Measurements from ENCODE around the gene IL21R. TPM values are rescaled to one million over a fixed set of nuclear protein-coding genes. Genes with fewer than 3 reads are reported as not detected.

The IL21R gene
- total and polyA plus RNA-seq, 9 of the 15 experiments (the other 6 are each of a cell fraction or from before 2014, with no cell fraction given), result 0.04 to 0.34 (median 0.18) TPM; not detected in 1

DNA sequence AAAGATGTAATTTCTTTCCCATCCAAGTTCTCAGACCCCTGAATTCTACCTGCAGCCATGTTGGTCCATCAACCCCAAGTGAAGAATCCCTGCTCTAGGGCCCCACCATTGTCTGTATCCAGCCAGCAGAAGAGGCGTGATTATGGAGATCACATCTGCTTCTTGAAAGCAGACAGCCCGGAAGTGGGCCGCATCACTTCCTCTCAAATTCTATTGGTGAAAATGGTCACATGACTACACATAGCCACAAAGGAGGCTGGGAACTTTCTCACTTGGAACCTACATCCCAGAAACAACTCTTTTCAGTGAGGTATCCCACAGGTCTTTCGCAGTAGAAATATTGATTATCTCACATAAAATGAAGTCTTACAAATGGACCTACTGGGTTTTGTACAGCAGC is 48.1 kb upstream of the IL21R start:
- no TSS peak for BruUV-seq (replicated peaks)
- Histone ChIP-seq H3K27me3 (ENCODE audit: control insufficient read depth in 2 of 2, insufficient read depth in 2 of 2, low read length in 2 of 2) (no peaks in the 10 kb centered on the region; a peak in 1 of 5 replicates), H3K79me2 (ENCODE audit: control insufficient read depth, insufficient read depth, low read length) (no peaks in the 10 kb centered on the region), H3K9me3 (replicated peaks; ENCODE audit: control insufficient read depth, insufficient read depth, low read depth, low read length) (no peaks in the 10 kb centered on the region), H3K4me2 (ENCODE audit: insufficient read depth, low read length) (no peak overlapping the region), H3K9ac (ENCODE audit: insufficient read depth in 1 of 2, low read depth in 2 of 2, low read length in 2 of 2) (no peak overlapping the region), H3K9me1 (ENCODE audit: control insufficient read depth, insufficient read depth, low read length) (no peaks in the 10 kb centered on the region), H3K27ac (ENCODE audit: extremely low read depth, low read depth, low read length) (no peak overlapping the region), H4K20me1 (replicated peaks; ENCODE audit: control insufficient read depth, insufficient read depth, low read length) (no peaks in the 10 kb centered on the region), H3K4me1 (replicated peaks in 1 of 2; ENCODE audit: control insufficient read depth in 2 of 2, insufficient read depth in 2 of 2, low read length in 2 of 2) (peaks cover 0 to 4% of the 10 kb centered on the region in 2 experiments; a peak in 1 of 5 replicates), H3K36me3 (ENCODE audit: control insufficient read depth, insufficient read depth, low read length) (no peaks in the 10 kb centered on the region), H3K4me3 (no peak overlapping the region), H2AFZ (ENCODE audit: low read depth, low read length) (peak overlapping the region; percentile 68)
- WGBS (ENCODE audit: insufficient coverage, low coverage, missing lambda C conversion rate), result 54% methylated on average over 4 of the region's 4 CpGs
- 0 out of 3 replicates have a peak, but pooled peaks have one; percentile 50 for ATAC-seq
- in situ Hi-C loops (cut with MboI) (no loop called here), intact Hi-C loops (cut with micrococcal nuclease) (no loop called here)
- ChIA-PET POLR2A (no interaction called here), CTCF (ENCODE audit: low intra/inter-chr PET ratio) (no interaction called here)
- peak in 3 of 4 experiments; percentile 13 to 40 (median 31) for DNase-seq (ENCODE audit: extremely low read depth in 1 of 4, low spot score in 3 of 4)
- no peak for FAIRE-seq
- TF ChIP-seq, protein P1, sequence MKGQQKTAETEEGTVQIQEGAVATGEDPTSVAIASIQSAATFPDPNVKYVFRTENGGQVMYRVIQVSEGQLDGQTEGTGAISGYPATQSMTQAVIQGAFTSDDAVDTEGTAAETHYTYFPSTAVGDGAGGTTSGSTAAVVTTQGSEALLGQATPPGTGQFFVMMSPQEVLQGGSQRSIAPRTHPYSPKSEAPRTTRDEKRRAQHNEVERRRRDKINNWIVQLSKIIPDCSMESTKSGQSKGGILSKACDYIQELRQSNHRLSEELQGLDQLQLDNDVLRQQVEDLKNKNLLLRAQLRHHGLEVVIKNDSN (CRISPR knock-in tag; IDR thresholded peaks at IDR 0.05), result peak; percentile 73
- TF ChIP-seq NFRKB (IDR thresholded peaks at IDR 0.05; ENCODE audit: low read depth) (no peak), CBFA2T2 (conservative IDR thresholded peaks at IDR 0.05) (0 out of 2 replicates have a peak, but pooled peaks have one; percentile 3), ZNF212 (CRISPR knock-in tag; IDR thresholded peaks at IDR 0.05) (no peak), ZNF583 (CRISPR knock-in tag; IDR thresholded peaks at IDR 0.05) (no peak), NFYB (IDR thresholded peaks at IDR 0.05; ENCODE audit: extremely low read depth, insufficient read length) (peak; percentile 74), GABPA (tag; conservative IDR thresholded peaks at IDR 0.05; ENCODE audit: low read depth) (peak; percentile 75), RAD51 (IDR thresholded peaks at IDR 0.05; ENCODE audit: borderline replicate concordance, low read depth) (peak; percentile 79), MTA2 (IDR thresholded peaks at IDR 0.05; ENCODE audit: low read depth) (no peak), CBX1 (IDR thresholded peaks at IDR 0.05; ENCODE audit: low read depth) (0 out of 2 replicates have a peak, but pooled peaks have one; percentile 33), ATF1 (CRISPR knock-in tag; IDR thresholded peaks at IDR 0.05) (no peak), ATF1 (tag; IDR thresholded peaks at IDR 0.05) (0 out of 2 replicates have a peak, but pooled peaks have one; percentile 24), ZNF766 (CRISPR knock-in tag; conservative IDR thresholded peaks at IDR 0.05) (0 out of 2 replicates have a peak, but pooled peaks have one; percentile 13), RBM34 (IDR thresholded peaks at IDR 0.05; ENCODE audit: borderline replicate concordance, insufficient read depth, low read length) (no peak), TOE1 (IDR thresholded peaks at IDR 0.05; ENCODE audit: borderline replicate concordance) (peak; percentile 89), TOE1 (CRISPR knock-in tag; IDR thresholded peaks at IDR 0.05; ENCODE audit: borderline replicate concordance, low read depth) (no peak)
- TF ChIP-seq, protein P2, sequence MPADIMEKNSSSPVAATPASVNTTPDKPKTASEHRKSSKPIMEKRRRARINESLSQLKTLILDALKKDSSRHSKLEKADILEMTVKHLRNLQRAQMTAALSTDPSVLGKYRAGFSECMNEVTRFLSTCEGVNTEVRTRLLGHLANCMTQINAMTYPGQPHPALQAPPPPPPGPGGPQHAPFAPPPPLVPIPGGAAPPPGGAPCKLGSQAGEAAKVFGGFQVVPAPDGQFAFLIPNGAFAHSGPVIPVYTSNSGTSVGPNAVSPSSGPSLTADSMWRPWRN (IDR thresholded peaks at IDR 0.05; ENCODE audit: low read depth), result no peak
- TF ChIP-seq, protein P3, sequence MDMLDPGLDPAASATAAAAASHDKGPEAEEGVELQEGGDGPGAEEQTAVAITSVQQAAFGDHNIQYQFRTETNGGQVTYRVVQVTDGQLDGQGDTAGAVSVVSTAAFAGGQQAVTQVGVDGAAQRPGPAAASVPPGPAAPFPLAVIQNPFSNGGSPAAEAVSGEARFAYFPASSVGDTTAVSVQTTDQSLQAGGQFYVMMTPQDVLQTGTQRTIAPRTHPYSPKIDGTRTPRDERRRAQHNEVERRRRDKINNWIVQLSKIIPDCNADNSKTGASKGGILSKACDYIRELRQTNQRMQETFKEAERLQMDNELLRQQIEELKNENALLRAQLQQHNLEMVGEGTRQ (CRISPR knock-in tag; IDR thresholded peaks at IDR 0.05), result peak; percentile 77
- TF ChIP-seq, protein P4, sequence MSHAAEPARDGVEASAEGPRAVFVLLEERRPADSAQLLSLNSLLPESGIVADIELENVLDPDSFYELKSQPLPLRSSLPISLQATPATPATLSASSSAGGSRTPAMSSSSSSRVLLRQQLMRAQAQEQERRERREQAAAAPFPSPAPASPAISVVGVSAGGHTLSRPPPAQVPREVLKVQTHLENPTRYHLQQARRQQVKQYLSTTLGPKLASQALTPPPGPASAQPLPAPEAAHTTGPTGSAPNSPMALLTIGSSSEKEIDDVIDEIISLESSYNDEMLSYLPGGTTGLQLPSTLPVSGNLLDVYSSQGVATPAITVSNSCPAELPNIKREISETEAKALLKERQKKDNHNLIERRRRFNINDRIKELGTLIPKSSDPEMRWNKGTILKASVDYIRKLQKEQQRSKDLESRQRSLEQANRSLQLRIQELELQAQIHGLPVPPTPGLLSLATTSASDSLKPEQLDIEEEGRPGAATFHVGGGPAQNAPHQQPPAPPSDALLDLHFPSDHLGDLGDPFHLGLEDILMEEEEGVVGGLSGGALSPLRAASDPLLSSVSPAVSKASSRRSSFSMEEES (CRISPR knock-in tag; IDR thresholded peaks at IDR 0.05), result peak; percentile 92
